ENCODE results near the gene GNA12.

Gene GNA12

DNA sequence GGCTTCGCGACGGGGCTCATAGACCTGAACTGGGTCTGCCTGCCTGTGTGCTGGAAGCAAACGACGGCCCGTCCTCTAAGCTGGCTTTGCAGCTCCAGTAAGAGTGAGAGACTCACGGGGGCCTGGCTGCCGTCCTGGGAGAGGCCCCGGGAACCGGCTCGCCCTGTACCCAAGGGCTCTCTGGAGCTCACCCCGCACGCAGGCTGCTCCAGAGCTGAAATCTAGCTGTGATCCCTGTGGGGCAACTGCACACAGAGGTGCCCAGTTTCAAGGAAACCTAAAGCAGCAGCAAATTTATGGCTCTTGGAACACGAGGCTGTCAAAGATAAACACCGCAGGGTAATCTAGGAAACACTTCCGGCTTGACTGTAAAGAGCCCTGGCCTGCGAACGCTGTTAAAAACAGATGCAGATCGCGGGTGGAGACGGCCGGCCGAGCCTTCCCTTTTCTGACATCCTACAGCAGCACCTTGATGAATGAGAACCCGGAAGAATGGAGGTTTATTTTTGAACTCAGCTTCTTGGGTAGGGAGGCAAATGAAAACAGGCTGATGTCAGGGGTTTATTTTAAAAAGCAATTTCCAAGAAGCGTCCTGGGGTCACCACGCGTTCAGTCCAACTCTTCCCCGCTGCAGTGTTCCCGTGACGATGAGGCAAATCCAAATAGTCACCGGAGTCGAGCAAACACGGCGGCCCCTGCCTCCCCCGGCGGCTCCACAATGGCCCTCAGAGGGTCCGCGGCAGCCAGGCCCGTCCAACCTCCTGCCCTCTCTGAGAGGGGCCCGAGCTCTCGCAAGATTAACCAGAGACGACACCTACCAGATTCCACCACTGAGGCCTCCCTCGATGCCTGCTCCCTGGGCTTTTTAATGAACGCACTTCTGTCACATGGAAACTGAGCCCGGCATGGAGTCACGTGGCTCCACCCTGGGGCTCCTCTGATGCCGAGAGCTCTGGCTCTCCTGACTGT lies 126.5 kb downstream of the GNA12 start:
- H3K4me3 ChIP-seq (replicated peaks; ENCODE audit: insufficient read depth, low read length): no peak overlapping the region
- TF ChIP-seq GABPA (IDR thresholded peaks at IDR 0.05; ENCODE audit: low read depth): no peak
- TF ChIP-seq POLR2AphosphoS5 (IDR thresholded peaks at IDR 0.05; ENCODE audit: low read depth): no peak
- TF ChIP-seq, protein P1, sequence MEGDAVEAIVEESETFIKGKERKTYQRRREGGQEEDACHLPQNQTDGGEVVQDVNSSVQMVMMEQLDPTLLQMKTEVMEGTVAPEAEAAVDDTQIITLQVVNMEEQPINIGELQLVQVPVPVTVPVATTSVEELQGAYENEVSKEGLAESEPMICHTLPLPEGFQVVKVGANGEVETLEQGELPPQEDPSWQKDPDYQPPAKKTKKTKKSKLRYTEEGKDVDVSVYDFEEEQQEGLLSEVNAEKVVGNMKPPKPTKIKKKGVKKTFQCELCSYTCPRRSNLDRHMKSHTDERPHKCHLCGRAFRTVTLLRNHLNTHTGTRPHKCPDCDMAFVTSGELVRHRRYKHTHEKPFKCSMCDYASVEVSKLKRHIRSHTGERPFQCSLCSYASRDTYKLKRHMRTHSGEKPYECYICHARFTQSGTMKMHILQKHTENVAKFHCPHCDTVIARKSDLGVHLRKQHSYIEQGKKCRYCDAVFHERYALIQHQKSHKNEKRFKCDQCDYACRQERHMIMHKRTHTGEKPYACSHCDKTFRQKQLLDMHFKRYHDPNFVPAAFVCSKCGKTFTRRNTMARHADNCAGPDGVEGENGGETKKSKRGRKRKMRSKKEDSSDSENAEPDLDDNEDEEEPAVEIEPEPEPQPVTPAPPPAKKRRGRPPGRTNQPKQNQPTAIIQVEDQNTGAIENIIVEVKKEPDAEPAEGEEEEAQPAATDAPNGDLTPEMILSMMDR (IDR thresholded peaks at IDR 0.05; ENCODE audit: insufficient read depth, low read length): no peak
- TF ChIP-seq, protein P2, sequence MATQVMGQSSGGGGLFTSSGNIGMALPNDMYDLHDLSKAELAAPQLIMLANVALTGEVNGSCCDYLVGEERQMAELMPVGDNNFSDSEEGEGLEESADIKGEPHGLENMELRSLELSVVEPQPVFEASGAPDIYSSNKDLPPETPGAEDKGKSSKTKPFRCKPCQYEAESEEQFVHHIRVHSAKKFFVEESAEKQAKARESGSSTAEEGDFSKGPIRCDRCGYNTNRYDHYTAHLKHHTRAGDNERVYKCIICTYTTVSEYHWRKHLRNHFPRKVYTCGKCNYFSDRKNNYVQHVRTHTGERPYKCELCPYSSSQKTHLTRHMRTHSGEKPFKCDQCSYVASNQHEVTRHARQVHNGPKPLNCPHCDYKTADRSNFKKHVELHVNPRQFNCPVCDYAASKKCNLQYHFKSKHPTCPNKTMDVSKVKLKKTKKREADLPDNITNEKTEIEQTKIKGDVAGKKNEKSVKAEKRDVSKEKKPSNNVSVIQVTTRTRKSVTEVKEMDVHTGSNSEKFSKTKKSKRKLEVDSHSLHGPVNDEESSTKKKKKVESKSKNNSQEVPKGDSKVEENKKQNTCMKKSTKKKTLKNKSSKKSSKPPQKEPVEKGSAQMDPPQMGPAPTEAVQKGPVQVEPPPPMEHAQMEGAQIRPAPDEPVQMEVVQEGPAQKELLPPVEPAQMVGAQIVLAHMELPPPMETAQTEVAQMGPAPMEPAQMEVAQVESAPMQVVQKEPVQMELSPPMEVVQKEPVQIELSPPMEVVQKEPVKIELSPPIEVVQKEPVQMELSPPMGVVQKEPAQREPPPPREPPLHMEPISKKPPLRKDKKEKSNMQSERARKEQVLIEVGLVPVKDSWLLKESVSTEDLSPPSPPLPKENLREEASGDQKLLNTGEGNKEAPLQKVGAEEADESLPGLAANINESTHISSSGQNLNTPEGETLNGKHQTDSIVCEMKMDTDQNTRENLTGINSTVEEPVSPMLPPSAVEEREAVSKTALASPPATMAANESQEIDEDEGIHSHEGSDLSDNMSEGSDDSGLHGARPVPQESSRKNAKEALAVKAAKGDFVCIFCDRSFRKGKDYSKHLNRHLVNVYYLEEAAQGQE (IDR thresholded peaks at IDR 0.05; ENCODE audit: insufficient replicate concordance, low read depth): no peak
- no peak for TF ChIP-seq SPI1 (IDR thresholded peaks at IDR 0.05; ENCODE audit: borderline replicate concordance, low read depth)
- no peak overlapping the region for H3K27ac ChIP-seq (replicated peaks)
- H3K27me3 ChIP-seq (ENCODE audit: insufficient read depth, poor library complexity, severe bottlenecking): no peaks in the 10 kb centered on the region
- DNase-seq (ENCODE audit: low read depth in 1 of 2, low spot score in 1 of 2): no peak

DNA sequence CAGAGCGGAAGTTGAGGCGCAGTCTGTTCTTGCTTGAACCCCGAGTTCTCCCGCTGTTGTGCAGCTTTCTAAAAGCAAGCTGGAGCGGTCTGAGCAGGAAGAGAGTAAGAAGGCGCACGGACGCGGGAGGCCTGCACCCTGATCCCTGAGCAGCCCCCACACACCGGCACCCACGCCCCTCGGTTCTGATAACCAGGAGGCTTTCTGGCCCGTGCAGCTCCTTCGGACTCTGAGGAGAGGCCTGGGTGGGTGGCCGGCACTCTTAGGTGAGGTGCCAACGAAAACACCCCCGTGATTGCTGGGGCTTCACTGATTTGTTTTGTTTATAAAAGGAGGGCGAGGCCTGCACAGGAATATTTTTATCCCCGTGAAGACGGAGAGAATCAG lies 127.2 kb downstream of the GNA12 start:
- no peak for TF ChIP-seq SPI1 (IDR thresholded peaks at IDR 0.05; ENCODE audit: borderline replicate concordance, low read depth)
- no peak for TF ChIP-seq GABPA (IDR thresholded peaks at IDR 0.05; ENCODE audit: low read depth)
- TF ChIP-seq POLR2AphosphoS5 (IDR thresholded peaks at IDR 0.05; ENCODE audit: low read depth): no peak
- TF ChIP-seq, protein P1 (IDR thresholded peaks at IDR 0.05; ENCODE audit: insufficient read depth, low read length): no peak
- TF ChIP-seq, protein P2 (IDR thresholded peaks at IDR 0.05; ENCODE audit: insufficient replicate concordance, low read depth): no peak
- Histone ChIP-seq H3K27me3 (ENCODE audit: insufficient read depth, poor library complexity, severe bottlenecking) (no peaks in the 10 kb centered on the region), H3K27ac (replicated peaks) (no peak overlapping the region), H3K4me3 (replicated peaks; ENCODE audit: insufficient read depth, low read length) (no peak overlapping the region)
- DNase-seq (ENCODE audit: low read depth in 1 of 2, low spot score in 1 of 2): no peak

DNA sequence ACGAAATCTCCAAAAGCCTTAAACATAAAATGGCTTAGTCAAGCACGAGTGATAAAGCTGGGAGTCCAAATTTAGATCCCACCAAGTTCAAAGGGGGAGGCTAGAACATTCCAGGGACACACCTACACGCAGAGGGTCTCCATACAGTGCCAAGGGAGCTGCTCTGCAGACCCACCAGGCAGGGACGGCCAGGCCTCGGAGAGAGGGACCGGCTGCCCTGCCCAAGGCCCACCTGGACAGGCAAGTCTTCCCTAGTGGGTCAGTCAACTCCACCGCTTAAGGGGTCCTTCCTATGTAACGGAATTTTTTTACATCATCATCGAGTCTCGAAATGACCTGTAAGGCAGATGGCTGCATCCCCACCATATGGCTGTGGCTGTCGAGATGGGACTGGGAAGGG lies 127.6 kb downstream of the GNA12 start:
- H3K27me3 ChIP-seq (ENCODE audit: insufficient read depth, poor library complexity, severe bottlenecking): no peaks in the 10 kb centered on the region
- H3K4me3 ChIP-seq (replicated peaks; ENCODE audit: insufficient read depth, low read length): no peak overlapping the region

More for the DNA sequence above, 127.6 kb downstream of the GNA12 start:
- no peak for TF ChIP-seq POLR2AphosphoS5 (IDR thresholded peaks at IDR 0.05; ENCODE audit: low read depth)
- TF ChIP-seq, protein P2 (IDR thresholded peaks at IDR 0.05; ENCODE audit: insufficient replicate concordance, low read depth): no peak
- TF ChIP-seq, protein P1 (IDR thresholded peaks at IDR 0.05; ENCODE audit: insufficient read depth, low read length): no peak
- no peak for TF ChIP-seq SPI1 (IDR thresholded peaks at IDR 0.05; ENCODE audit: borderline replicate concordance, low read depth)
- TF ChIP-seq GABPA (IDR thresholded peaks at IDR 0.05; ENCODE audit: low read depth): no peak
- H3K27ac ChIP-seq (replicated peaks): no peak overlapping the region; the same call in 1 of the 2 replicates
- no peak for DNase-seq (ENCODE audit: low read depth in 1 of 2, low spot score in 1 of 2)

Measured in HL-60 (cell line).